ENCODE measurements around the gene GSG1.

The GSG1 gene

DNA sequence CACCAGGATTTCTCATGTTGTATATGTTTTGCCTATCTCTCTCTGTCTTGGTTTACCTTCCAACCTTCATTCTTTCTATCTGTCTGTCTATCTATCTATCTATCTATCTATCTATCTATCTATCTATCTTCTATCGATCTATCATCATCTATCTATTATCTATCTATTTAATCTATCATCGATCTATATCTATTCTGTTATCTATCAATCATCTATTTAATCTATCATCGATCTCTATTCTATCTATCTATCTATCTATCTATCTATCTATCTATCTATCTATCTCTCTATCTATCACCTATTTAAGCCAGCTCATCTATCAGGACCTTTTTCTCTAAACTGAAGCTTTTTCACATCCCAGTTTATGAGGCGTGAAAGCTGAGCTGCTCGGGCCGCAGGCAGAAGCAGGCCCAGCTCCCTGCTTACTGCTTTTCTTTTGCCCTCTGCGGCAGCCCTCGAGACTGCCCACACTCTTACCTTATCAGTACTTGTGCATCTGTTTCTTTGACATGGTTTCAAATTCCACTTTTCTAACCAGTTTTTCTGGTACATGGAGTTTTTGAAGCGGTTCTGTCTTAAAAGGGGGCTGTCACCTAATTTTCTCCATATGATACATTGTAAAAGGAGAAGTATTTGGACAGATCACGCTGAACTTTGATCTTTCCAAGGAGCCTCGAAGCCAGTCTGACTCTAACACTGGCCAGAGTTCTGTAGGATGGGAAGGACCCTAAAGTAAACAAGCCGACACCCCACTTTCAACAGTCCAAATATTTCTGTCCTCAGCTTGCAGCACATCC, 44.4 kb upstream of the GSG1 start:
- CTCF ChIA-PET = no interaction called here
- POLR2A ChIA-PET = no interaction called here
- TF ChIP-seq, protein P1, sequence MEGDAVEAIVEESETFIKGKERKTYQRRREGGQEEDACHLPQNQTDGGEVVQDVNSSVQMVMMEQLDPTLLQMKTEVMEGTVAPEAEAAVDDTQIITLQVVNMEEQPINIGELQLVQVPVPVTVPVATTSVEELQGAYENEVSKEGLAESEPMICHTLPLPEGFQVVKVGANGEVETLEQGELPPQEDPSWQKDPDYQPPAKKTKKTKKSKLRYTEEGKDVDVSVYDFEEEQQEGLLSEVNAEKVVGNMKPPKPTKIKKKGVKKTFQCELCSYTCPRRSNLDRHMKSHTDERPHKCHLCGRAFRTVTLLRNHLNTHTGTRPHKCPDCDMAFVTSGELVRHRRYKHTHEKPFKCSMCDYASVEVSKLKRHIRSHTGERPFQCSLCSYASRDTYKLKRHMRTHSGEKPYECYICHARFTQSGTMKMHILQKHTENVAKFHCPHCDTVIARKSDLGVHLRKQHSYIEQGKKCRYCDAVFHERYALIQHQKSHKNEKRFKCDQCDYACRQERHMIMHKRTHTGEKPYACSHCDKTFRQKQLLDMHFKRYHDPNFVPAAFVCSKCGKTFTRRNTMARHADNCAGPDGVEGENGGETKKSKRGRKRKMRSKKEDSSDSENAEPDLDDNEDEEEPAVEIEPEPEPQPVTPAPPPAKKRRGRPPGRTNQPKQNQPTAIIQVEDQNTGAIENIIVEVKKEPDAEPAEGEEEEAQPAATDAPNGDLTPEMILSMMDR (IDR thresholded peaks at IDR 0.05; ENCODE audit: control extremely low read depth, extremely low read depth, low read depth, missing control alignments) = no peak
- DNase-seq (ENCODE audit: extremely low spot score) = no peak

DNA sequence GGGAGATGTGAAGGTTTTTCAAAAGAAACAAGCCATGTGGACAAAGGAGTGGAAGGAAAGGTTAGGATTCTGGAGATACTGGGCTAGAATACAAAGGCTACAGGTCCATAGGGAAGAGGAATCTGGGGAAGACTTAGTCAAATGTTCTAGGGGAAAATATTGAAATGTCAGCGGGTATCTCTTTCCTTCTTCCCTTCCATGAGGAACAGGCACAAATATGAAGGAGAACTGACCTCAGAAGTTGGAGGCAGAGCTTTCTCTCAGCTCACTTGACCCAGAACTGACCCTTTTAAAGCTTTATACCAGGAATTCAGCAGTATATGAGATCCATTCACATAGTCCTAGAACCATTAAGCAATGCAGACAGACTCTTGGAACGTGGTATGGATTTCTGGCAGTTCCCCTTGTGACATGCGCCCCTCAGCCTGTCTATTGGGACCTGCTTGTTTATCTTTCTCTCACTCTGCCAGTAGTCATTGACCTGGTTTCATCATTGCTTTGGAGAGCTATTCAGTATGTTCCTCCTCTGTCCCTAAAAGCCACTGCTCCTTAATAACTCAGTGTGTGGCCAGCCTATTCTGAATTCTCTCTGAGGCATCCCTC, 43.0 kb upstream of the GSG1 start:
- ChIA-PET POLR2A (no interaction called here), CTCF (no interaction called here)
- no peak for DNase-seq (ENCODE audit: extremely low spot score)
- TF ChIP-seq, protein P1 (IDR thresholded peaks at IDR 0.05; ENCODE audit: control extremely low read depth, extremely low read depth, low read depth, missing control alignments) = no peak

DNA sequence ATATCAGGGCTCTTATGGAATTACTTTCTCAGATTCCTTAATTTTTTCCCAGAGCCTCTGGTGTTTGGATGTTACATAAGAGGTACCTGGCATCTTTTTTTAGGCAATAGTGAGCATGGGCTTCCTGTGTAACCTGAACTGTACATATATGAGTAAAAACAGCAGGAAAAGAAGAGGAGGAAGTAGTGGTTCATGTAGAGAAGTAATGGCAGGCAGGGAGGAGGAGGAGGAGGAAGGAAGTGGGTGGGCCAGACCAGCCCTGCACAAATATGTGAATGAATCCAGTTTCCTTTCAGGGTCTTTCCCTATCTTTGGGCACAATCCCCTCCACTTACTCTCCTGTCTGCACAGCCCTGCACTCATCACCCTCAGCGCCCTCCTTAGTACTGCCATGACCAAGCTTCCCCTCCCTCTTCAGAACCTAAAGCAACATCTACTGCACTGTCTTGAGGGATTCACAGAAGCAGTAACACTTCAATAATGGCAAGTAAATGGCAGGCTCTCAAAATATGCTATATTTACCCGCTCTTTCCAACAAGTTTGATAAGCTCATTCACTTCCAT, 40.9 kb upstream of the GSG1 start:
- POLR2A ChIA-PET = no interaction called here

DNA sequence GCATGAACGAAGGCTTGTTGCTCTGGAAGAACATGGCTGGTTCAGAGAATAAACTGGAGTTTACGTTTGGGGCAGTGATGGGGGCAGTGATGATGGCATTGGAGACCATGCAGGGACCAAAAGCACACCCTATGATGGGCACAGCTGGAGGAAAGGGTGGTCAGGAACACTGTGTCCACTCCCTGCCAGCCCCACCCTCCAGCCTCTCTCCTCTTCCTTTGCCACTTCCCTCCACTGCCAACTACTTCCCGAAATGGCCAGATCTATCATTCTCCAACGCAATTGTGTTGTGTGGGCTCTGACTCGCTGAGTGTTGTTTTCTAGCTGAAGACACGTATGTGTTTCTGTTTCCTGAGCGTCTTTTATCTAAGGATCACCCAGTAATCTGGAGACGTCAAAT, 39.3 kb upstream of the GSG1 start:
- CTCF ChIA-PET = interaction anchor here (1.0 kb wide), 1 partner anchor 11 kb away, joined by 4 read pairs; no protein-coding TSS in a partner anchor
- DNase-seq (ENCODE audit: extremely low spot score) = no peak
- TF ChIP-seq, protein P1 (IDR thresholded peaks at IDR 0.05; ENCODE audit: control extremely low read depth, extremely low read depth, low read depth, missing control alignments) = no peak
- POLR2A ChIA-PET = no interaction called here

More for the DNA sequence above, 40.9 kb upstream of the GSG1 start:
- TF ChIP-seq, protein P1 (IDR thresholded peaks at IDR 0.05; ENCODE audit: control extremely low read depth, extremely low read depth, low read depth, missing control alignments) = no peak
- DNase-seq (ENCODE audit: extremely low spot score) = no peak
- CTCF ChIA-PET = interaction anchor here (1.1 kb wide), 1 partner anchor 28 kb away, joined by 5 read pairs; no protein-coding TSS in a partner anchor

DNA sequence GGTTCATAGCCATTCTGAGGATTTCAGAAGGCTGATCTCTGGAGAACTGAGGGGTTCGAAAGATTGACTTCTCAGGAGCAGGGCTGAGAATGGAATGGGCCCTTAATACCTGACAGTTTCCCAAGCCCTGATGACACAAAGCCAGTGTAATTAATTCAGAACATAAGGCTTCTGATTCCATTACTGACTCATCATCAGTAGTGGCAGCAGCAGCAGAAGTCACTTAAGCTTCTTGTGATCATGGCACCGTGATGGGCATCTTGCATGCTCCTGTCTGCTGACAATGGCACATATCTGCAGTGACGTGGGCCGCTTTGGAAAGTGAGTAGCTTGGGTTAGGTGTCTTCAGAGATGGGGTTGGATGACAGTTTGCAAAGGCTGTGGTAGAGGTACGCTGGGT, 38.2 kb upstream of the GSG1 start:
- no peak for DNase-seq (ENCODE audit: extremely low spot score)
- TF ChIP-seq, protein P1 (IDR thresholded peaks at IDR 0.05; ENCODE audit: control extremely low read depth, extremely low read depth, low read depth, missing control alignments) = no peak
- CTCF ChIA-PET = interaction anchor here (1.2 kb wide), 1 partner anchor 104 kb away, joined by 3 read pairs; no protein-coding TSS in a partner anchor
- POLR2A ChIA-PET = no interaction called here

DNA sequence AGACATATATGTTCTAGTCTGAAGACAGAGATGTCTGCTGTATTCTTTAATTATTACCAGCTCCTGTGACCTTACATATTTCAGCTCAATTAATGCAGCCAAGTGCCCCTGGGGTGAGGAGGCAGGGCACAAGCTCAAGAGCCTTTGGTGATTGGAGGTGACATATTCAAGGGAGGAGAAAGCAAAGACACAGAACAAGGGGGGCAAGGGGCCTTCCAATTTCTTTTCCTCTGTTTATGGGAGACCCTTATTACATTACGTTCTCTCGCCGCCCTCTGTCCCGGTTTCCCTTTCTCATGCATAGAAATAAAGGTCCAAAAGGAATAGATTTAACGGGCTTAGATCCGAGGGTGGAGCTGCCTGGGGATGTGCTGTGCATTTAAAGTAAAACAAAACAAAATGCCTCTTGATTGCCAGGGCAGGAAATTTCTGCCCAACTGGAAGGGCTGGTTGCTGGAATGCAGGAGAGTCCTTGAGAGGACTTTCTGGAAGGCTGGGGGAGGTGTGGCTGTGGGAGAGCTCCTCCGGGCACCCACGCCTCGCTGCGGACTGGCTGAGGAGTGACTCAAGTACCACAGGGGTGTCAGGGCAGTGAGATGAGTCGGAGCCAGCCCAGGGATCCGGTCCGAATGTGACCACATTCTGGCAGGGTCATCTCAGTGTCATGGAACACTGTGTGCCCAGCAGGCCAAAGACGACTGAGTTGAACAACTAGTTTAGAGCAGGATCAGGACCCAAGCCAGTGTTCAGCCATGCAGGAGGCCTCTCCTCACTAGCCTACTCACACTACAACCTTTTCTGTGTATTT, 32.1 kb upstream of the GSG1 start:
- TF ChIP-seq, protein P1 (IDR thresholded peaks at IDR 0.05; ENCODE audit: control extremely low read depth, extremely low read depth, low read depth, missing control alignments) = no peak
- no peak for DNase-seq (ENCODE audit: extremely low spot score)
- ChIA-PET CTCF (interaction anchor here (0.9 to 1.4 kb wide), 3 partner anchors 11 to 49 kb away, joined by 3 to 6 read pairs (median 3); no protein-coding TSS in a partner anchor), POLR2A (no interaction called here)
